HepG2 (cell line): Measurements from ENCODE around the gene BLCAP. TPM values are rescaled to one million over a fixed set of nuclear protein-coding genes. Genes with fewer than 3 reads are reported as not detected.
"Not testable (repeated sequence)": the region's sequence is repeated elsewhere in the genome, so short reads cannot be mapped to it uniquely, and the experiment has no call there.

Source experiments
- ATAC-seq: fragments of 200-7000 bp; cut with Tn5 transposase; 3 replicates; pipeline ENCODE4 v1.9.1; 2020; ENCODE audit warnings: mild to moderate bottlenecking, moderate library complexity
- BruUV-seq: library from RNA; stranded (reverse); fragments of 400-500 nt; replicated peaks from 2 replicates; lab custom pipeline; 2021; lab: Mats Ljungman, UMichigan
- CTCF ChIA-PET: fragments of 300-600 bp; formaldehyde crosslinking; extraction: SDS; loops from one replicate; lab custom pipeline; 2021; ENCODE audit warnings: low total read pairs, inconsistent platforms, low intra/inter-chr PET ratio; lab: Yijun Ruan, JAX
- POLR2A ChIA-PET: fragments of 350-600 bp; sonication (Branson Sonifier 250); formaldehyde crosslinking; loops from one replicate; lab custom pipeline; 2020; ENCODE audit warnings: antibody characterized with exemption, inconsistent platforms; lab: Yijun Ruan, JAX
- DNase-seq: peaks from one replicate; pipeline ENCODE4 v3.0.0-alpha.2; 2015; ENCODE audit warnings: low spot score
- FAIRE-seq: peaks from 3 replicates; lab custom pipeline; 2011; peaks lifted over from hg19 to GRCh38; lab: Jason Lieb, UNC
- H2AFZ ChIP-seq: one replicate; pipeline ENCODE4 v1.6.1; 2011; ENCODE audit warnings: low read length, inconsistent platforms
- H3K27ac ChIP-seq: fragments of 300-600 bp; 3 replicates; pipeline ENCODE4 v1.8.0; 2011; ENCODE audit warnings: mixed run types, mild to moderate bottlenecking, mixed read lengths, low read length, inconsistent platforms; ENCODE audit not compliant: insufficient read depth; ENCODE audit errors: extremely low read length
- H3K27me3 ChIP-seq, 2 experiments: fragments of 200-600 bp in 1 of 2; 2 replicates in 1 of 2; 3 replicates in 1 of 2; pipeline versions ENCODE4 v1.6.0 to v1.8.0; 2011; ENCODE audit warnings: low read length in 2 of 2, mild to moderate bottlenecking in 2 of 2, moderate library complexity in 2 of 2, inconsistent platforms in 1 of 2; ENCODE audit not compliant: insufficient read depth in 2 of 2, control insufficient read depth in 1 of 2
- H3K36me3 ChIP-seq, 2 experiments: fragments of 200-600 bp in 1 of 2; replicated peaks in 1 of 2; 2 replicates in 1 of 2; 3 replicates in 1 of 2; pipeline versions ENCODE4 v1.5.1 to v1.8.0; 2011; ENCODE audit warnings: low read length in 2 of 2, inconsistent platforms in 1 of 2; ENCODE audit not compliant: insufficient read depth in 2 of 2, control insufficient read depth in 1 of 2
- H3K4me1 ChIP-seq: 2 replicates; pipeline ENCODE4 v1.5.1; 2012; ENCODE audit warnings: low read length, inconsistent platforms; ENCODE audit not compliant: insufficient read depth
- H3K4me2 ChIP-seq: 2 replicates; pipeline ENCODE4 v1.6.0; 2011; ENCODE audit warnings: low read depth, low read length, inconsistent platforms
- H3K4me3 ChIP-seq, 3 experiments: fragments of 200-600 bp in 1 of 3; sonication (generic), shearing (Covaris generic) in 1 of 3; replicated peaks in 1 of 3; 2 replicates each; pipeline ENCODE4 v1.5.1; 2011 to 2016; ENCODE audit warnings: low read length in 3 of 3, inconsistent platforms in 2 of 3, low read depth in 2 of 3, mild to moderate bottlenecking in 2 of 3, control low read depth in 1 of 3, mixed read lengths in 1 of 3; ENCODE audit not compliant: insufficient read depth in 1 of 3
- H3K79me2 ChIP-seq: one replicate; pipeline ENCODE4 v1.6.1; 2011; ENCODE audit warnings: low read length, inconsistent platforms; ENCODE audit not compliant: insufficient read depth
- H3K9ac ChIP-seq: 2 replicates; pipeline ENCODE4 v1.6.0; 2011; ENCODE audit warnings: mild to moderate bottlenecking, low read depth, low read length, inconsistent platforms; ENCODE audit not compliant: insufficient read depth
- H3K9me3 ChIP-seq: 2 replicates; pipeline ENCODE4 v1.5.1; 2012; ENCODE audit warnings: mild to moderate bottlenecking, low read length
- H4K20me1 ChIP-seq: 2 replicates; pipeline ENCODE4 v1.6.0; 2011; ENCODE audit warnings: inconsistent platforms, mild to moderate bottlenecking, low read length, moderate library complexity; ENCODE audit not compliant: insufficient read depth
- BCL6 ChIP-seq: IDR thresholded peaks from 2 replicates; pipeline ENCODE4 v1.6.1; 2016; ENCODE audit warnings: missing genetic modification reagents, missing compliant biosample characterization
- FOXO1 ChIP-seq: sonication (generic); formaldehyde crosslinking; IDR thresholded peaks from 2 replicates; pipeline ENCODE4 v1.4.0; 2020; ENCODE audit warnings: missing genetic modification reagents
- MYNN ChIP-seq: sonication (generic); formaldehyde crosslinking; IDR thresholded peaks from 2 replicates; pipeline ENCODE4 v1.4.0; 2020; ENCODE audit warnings: mild to moderate bottlenecking, low read depth, missing genetic modification reagents
- SOX5 ChIP-seq: IDR thresholded peaks from 2 replicates; pipeline ENCODE4 v1.6.1; 2016; ENCODE audit warnings: borderline replicate concordance
- SOX6 ChIP-seq, 2 experiments: fragments of 450-650 bp in 1 of 2; sonication (generic) in 1 of 2; formaldehyde crosslinking in 1 of 2; IDR thresholded peaks; 2 replicates each; pipeline versions ENCODE4 v1.4.0 to v1.6.1; 2017 to 2020; ENCODE audit warnings: antibody characterized with exemption in 1 of 2, mild to moderate bottlenecking in 1 of 2, missing genetic modification reagents in 1 of 2
- ZFP90 ChIP-seq: sonication (generic); formaldehyde crosslinking; IDR thresholded peaks from 2 replicates; pipeline ENCODE4 v1.8.0; 2022; ENCODE audit warnings: missing genetic modification reagents, mild to moderate bottlenecking, inconsistent platforms, borderline replicate concordance
- ZNF652 ChIP-seq: IDR thresholded peaks from 2 replicates; pipeline ENCODE4 v1.6.1; 2016; ENCODE audit warnings: low read depth, borderline replicate concordance
- WGBS: methylation state at CpG from one replicate; pipeline ENCODE4 v1.1.6; 2017; ENCODE audit warnings: low lambda C conversion rate; 5-methylcytosine and 5-hydroxymethylcytosine counted together
- in situ Hi-C: cut with HindIII; loops from 2 replicates; pipeline ENCODE4 v1.10.0; 2017; ENCODE audit warnings: low pct_unique_long_range_greater_than_20kb; ENCODE audit not compliant: extremely low pct_ligation_motif_present
- intact Hi-C: fragments of 100-400 bp; cut with micrococcal nuclease; formaldehyde crosslinking; loops from one replicate; pipeline ENCODE4 v1.10.0; 2022; ENCODE audit not compliant: unreplicated experiment
- polyA plus RNA-seq, 8 experiments: library from polyadenylated mRNA; depleted of rRNA in 3 of 8; stranded (reverse) in 7 of 8; unstranded in 1 of 8; fragments of >200 nt; fragmentation: Illumina TruSeq in 4 of 8; extraction: Trizol in 4 of 8; gene quantifications; 2 replicates each; pipeline versions ENCODE4 v1.2.1 to v1.2.3, GENCODE V29; 2011 to 2016; ENCODE audit warnings: low read depth in 4 of 8, missing spikeins in 1 of 8, mixed read lengths in 1 of 8; ENCODE audit not compliant: insufficient read depth in 1 of 8
- total RNA-seq, 5 experiments: library from RNA; depleted of rRNA; stranded (reverse); fragments of >200 nt; fragmentation: Illumina TruSeq; extraction: Trizol; gene quantifications; 2 replicates each; pipeline ENCODE4 v1.2.3, GENCODE V29; 2016; ENCODE audit warnings: low read depth in 1 of 5
- TF ChIP-seq, protein P1 (sequence below): sonication (generic); formaldehyde crosslinking; conservative IDR thresholded peaks from 2 replicates; pipeline ENCODE4 v1.4.0; 2020; ENCODE audit warnings: mild to moderate bottlenecking, missing genetic modification reagents, moderate library complexity

Gene BLCAP
- total and polyA plus RNA-seq, 2 of the 13 experiments (the other 11 are each of a cell fraction or from before 2014, with no cell fraction given): 52.4 to 86.8 TPM

DNA sequence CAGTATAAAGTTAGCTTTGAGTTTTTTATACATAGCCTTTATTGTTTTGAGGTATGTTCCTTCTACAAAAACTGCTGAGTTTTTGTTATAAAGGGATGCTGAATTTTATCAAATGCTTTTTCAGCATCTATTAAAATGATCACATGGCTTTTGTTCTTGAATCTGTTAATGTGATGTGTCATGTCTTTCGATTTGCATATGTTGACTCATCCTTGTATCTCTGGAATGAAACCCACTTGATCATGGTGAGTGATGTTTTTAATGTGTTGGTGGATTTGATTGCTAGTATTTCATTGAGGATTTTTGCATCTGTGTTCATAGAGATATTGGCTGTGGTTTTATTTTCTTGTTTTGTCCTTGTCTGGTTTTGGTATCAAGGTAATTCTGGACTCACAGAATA, 24.7 kb upstream of the BLCAP start (continued):
- TF ChIP-seq ZFP90 (CRISPR knock-in tag): no peak
- TF ChIP-seq FOXO1 (CRISPR knock-in tag): no peak
- no peak for TF ChIP-seq MYNN (CRISPR knock-in tag)

DNA sequence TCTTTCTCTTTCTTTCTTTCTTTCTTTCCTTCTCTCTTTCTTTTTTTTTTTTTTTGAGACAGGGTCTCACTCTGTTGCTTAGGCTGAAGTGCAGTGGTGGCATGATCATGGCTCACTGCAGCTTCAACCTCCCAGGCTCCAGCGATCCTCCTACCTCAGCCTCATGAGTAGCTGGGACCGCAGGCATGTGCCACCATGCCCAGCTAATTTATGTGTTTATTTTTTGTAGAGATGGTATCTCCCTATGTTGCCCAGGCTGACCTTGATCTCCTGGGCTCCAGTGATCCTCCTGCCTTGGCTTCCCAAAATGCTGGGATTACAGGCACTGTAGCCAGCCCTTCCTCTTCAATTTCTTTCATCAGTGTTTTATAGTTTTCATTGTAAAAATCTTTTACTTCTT, 24.0 kb upstream of the BLCAP start:
- H4K20me1 ChIP-seq, H3K4me2 ChIP-seq, POLR2A ChIA-PET, ATAC-seq, H3K79me2 ChIP-seq, H3K9me3 ChIP-seq, H3K27ac ChIP-seq, DNase-seq, H2AFZ ChIP-seq, H3K4me3 ChIP-seq, FAIRE-seq, H3K9ac ChIP-seq, H3K36me3 ChIP-seq, CTCF ChIA-PET, BruUV-seq, intact Hi-C loops, H3K27me3 ChIP-seq: not testable (repeated sequence)
- H3K4me1 ChIP-seq: peaks cover 14% of the 10 kb centered on the region
- in situ Hi-C loops: loop anchor here (25.0 kb wide), 1 partner anchor 661 kb away; no protein-coding TSS in a partner anchor
- 62% methylated on average over 2 of the region's 2 CpGs for WGBS

DNA sequence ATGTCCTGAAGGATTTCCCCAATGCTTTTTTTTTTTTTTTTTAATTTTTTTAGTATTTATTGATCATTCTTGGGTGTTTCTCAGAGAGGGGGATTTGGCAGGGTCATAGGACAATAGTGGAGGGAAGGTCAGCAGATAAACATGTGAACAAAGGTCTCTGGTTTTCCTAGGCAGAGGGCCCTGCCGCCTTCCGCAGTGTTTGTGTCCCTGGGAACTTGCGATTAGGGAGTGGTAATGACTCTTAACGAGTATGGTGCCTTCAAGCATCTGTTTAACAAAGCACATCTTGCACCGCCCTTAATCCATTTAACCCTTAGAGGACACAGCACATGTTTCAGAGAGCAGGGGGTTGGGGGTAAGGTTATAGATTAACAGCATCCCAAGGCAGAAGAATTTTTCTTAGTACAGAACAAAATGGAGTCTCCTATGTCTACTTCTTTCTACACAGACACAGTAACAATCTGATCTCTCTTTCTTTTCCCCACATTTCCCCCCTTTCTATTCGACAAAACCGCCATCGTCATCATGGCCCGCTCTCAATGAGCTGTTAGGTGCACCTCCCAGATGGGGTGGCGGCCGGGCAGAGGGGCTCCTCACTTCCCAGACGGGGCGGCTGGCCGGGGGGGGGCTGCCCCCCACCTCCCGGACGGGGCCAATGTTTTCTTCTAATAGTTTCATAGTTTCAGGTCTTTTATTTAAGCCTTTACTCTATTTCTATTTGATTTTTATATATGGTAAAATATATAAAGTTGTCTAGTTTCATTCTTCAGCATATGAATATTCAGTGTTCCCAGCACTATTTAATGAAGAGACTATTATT, 22.6 kb upstream of the BLCAP start:
- DNase-seq; CTCF ChIA-PET; TF ChIP-seq SOX6 (IDR thresholded peaks at IDR 0.05): not testable (repeated sequence)
- POLR2A ChIA-PET: interaction anchor here (0.6 to 0.7 kb wide), 2 partner anchors 9 to 360 kb away, joined by 3 read pairs; no protein-coding TSS in a partner anchor
- TF ChIP-seq, protein P1, sequence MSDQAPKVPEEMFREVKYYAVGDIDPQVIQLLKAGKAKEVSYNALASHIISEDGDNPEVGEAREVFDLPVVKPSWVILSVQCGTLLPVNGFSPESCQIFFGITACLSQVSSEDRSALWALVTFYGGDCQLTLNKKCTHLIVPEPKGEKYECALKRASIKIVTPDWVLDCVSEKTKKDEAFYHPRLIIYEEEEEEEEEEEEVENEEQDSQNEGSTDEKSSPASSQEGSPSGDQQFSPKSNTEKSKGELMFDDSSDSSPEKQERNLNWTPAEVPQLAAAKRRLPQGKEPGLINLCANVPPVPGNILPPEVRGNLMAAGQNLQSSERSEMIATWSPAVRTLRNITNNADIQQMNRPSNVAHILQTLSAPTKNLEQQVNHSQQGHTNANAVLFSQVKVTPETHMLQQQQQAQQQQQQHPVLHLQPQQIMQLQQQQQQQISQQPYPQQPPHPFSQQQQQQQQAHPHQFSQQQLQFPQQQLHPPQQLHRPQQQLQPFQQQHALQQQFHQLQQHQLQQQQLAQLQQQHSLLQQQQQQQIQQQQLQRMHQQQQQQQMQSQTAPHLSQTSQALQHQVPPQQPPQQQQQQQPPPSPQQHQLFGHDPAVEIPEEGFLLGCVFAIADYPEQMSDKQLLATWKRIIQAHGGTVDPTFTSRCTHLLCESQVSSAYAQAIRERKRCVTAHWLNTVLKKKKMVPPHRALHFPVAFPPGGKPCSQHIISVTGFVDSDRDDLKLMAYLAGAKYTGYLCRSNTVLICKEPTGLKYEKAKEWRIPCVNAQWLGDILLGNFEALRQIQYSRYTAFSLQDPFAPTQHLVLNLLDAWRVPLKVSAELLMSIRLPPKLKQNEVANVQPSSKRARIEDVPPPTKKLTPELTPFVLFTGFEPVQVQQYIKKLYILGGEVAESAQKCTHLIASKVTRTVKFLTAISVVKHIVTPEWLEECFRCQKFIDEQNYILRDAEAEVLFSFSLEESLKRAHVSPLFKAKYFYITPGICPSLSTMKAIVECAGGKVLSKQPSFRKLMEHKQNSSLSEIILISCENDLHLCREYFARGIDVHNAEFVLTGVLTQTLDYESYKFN (CRISPR knock-in tag): peak; percentile 55
- TF ChIP-seq ZNF652 (CRISPR knock-in tag): peak; percentile 89
- TF ChIP-seq BCL6 (CRISPR knock-in tag): peak; percentile 71
- peak; percentile 49; the same call in 1 of the 2 replicates for TF ChIP-seq SOX5 (CRISPR knock-in tag)
- TF ChIP-seq SOX6 (CRISPR knock-in tag; IDR thresholded peaks at IDR 0.05): peak; percentile 74

More for the DNA sequence above, 22.6 kb upstream of the BLCAP start:
- H3K36me3 ChIP-seq, H3K9ac ChIP-seq, H4K20me1 ChIP-seq, H3K4me3 ChIP-seq, intact Hi-C loops, BruUV-seq, H2AFZ ChIP-seq, H3K27me3 ChIP-seq, H3K9me3 ChIP-seq, H3K27ac ChIP-seq, H3K79me2 ChIP-seq, FAIRE-seq, ATAC-seq: not testable (repeated sequence)
- in situ Hi-C loops: loop anchor here (25.0 kb wide), 1 partner anchor 662 kb away; no protein-coding TSS in a partner anchor
- Histone ChIP-seq H3K4me2 (peak overlapping the region; percentile 23; the same call in 1 of the 2 replicates), H3K4me1 (peaks cover 14% of the 10 kb centered on the region)
- WGBS: 44% methylated on average over 16 of the region's 16 CpGs
